Parathyroid adenoma (tissue), 2 donors: ENCODE results near the gene LRRC7.

Source experiments
- H2AFZ ChIP-seq: fragments of 300-600 bp; sonication (generic); one replicate; pipeline ENCODE4 v1.7.0; 2017; ENCODE audit warnings: antibody characterized with exemption, mild to moderate bottlenecking
- H3K27ac ChIP-seq: fragments of 300-600 bp; sonication (generic); one replicate; pipeline ENCODE4 v1.7.0; 2017
- H3K27me3 ChIP-seq: fragments of 300-600 bp; sonication (generic); one replicate; pipeline ENCODE4 v1.7.0; 2017; ENCODE audit warnings: low read length; ENCODE audit not compliant: control insufficient read depth, insufficient read depth
- H3K36me3 ChIP-seq: fragments of 300-600 bp; sonication (generic); one replicate; pipeline ENCODE4 v1.7.0; 2017; ENCODE audit warnings: low read length; ENCODE audit not compliant: control insufficient read depth, insufficient read depth
- H3K4me1 ChIP-seq: fragments of 300-600 bp; sonication (generic); one replicate; pipeline ENCODE4 v1.7.0; 2017; ENCODE audit warnings: control low read depth
- H3K4me2 ChIP-seq: fragments of 300-600 bp; sonication (generic); one replicate; pipeline ENCODE4 v1.7.0; 2017; ENCODE audit warnings: low read length
- H3K4me3 ChIP-seq: fragments of 300-600 bp; sonication (generic); one replicate; pipeline ENCODE4 v1.7.0; 2017; ENCODE audit warnings: low read depth, low read length
- H3K79me2 ChIP-seq: fragments of 300-600 bp; sonication (generic); one replicate; pipeline ENCODE4 v1.7.0; 2017; ENCODE audit warnings: control low read depth
- H3K9ac ChIP-seq: fragments of 300-600 bp; sonication (generic); one replicate; pipeline ENCODE4 v1.7.0; 2017; ENCODE audit warnings: mild to moderate bottlenecking
- H3K9me3 ChIP-seq: fragments of 300-600 bp; sonication (generic); one replicate; pipeline ENCODE4 v1.7.0; 2017; ENCODE audit warnings: low read length; ENCODE audit not compliant: control insufficient read depth
- TF ChIP-seq, protein P1 (sequence below): fragments of 300-600 bp; sonication (generic); IDR thresholded peaks from one replicate; pipeline ENCODE4 v1.7.0; 2017; ENCODE audit warnings: antibody characterized with exemption, mild to moderate bottlenecking
- donor health status: primary hyperparathyroidism.

Gene LRRC7

DNA sequence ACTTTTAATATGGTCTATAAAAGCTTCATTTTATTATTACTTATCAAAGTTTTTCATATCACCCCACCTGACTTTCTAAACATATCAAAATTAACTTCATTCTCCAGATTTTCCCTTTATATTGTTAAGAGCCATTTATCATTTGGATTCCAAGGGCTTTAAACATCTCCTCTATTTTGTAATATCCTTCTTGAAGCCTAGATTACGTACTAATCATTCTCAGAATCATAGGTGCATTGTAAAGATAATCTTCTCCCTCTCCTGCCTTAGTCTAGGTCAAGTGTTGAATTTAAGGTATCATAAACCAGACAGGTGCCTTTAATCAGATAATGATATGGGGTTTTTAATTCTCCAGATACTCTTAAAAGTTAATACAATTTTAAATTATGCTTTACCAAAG, 509.3 kb downstream of the LRRC7 start:
- no peaks in the 10 kb centered on the region for H3K79me2 ChIP-seq
- H3K4me1 ChIP-seq = no peaks in the 10 kb centered on the region
- no peak overlapping the region for H2AFZ ChIP-seq
- H3K36me3 ChIP-seq = no peaks in the 10 kb centered on the region
- TF ChIP-seq, protein P1, sequence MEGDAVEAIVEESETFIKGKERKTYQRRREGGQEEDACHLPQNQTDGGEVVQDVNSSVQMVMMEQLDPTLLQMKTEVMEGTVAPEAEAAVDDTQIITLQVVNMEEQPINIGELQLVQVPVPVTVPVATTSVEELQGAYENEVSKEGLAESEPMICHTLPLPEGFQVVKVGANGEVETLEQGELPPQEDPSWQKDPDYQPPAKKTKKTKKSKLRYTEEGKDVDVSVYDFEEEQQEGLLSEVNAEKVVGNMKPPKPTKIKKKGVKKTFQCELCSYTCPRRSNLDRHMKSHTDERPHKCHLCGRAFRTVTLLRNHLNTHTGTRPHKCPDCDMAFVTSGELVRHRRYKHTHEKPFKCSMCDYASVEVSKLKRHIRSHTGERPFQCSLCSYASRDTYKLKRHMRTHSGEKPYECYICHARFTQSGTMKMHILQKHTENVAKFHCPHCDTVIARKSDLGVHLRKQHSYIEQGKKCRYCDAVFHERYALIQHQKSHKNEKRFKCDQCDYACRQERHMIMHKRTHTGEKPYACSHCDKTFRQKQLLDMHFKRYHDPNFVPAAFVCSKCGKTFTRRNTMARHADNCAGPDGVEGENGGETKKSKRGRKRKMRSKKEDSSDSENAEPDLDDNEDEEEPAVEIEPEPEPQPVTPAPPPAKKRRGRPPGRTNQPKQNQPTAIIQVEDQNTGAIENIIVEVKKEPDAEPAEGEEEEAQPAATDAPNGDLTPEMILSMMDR = no peak
- H3K27me3 ChIP-seq = no peaks in the 10 kb centered on the region
- H3K27ac ChIP-seq = no peak overlapping the region
- no peaks in the 10 kb centered on the region for H3K9me3 ChIP-seq
- no peak overlapping the region for H3K9ac ChIP-seq
- no peak overlapping the region for H3K4me2 ChIP-seq
- no peak overlapping the region for H3K4me3 ChIP-seq

DNA sequence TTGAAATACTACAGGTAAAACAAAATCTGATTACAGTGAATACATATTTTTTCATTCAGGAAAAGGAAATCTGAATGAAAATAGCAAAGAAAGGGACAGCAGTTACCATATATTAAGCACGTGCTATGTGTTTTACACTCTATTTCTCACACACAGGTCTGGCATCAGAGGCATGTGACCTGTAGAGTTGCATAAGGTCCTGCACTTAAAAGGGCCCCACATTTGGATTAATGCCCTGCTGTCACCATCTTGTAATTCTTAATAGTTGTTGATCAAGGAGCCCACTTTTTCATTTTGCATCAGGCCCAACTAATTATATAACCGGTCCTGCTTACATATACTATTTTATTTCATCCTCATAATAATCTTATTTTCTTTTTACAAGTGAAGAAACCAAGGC, 511.8 kb downstream of the LRRC7 start:
- Histone ChIP-seq H3K9me3 (no peaks in the 10 kb centered on the region), H3K4me2 (no peak overlapping the region), H3K27me3 (no peaks in the 10 kb centered on the region), H2AFZ (no peak overlapping the region), H3K9ac (no peak overlapping the region), H3K4me3 (no peak overlapping the region), H3K79me2 (no peaks in the 10 kb centered on the region), H3K27ac (no peak overlapping the region), H3K4me1 (no peaks in the 10 kb centered on the region), H3K36me3 (no peaks in the 10 kb centered on the region)
- TF ChIP-seq, protein P1 = no peak

DNA sequence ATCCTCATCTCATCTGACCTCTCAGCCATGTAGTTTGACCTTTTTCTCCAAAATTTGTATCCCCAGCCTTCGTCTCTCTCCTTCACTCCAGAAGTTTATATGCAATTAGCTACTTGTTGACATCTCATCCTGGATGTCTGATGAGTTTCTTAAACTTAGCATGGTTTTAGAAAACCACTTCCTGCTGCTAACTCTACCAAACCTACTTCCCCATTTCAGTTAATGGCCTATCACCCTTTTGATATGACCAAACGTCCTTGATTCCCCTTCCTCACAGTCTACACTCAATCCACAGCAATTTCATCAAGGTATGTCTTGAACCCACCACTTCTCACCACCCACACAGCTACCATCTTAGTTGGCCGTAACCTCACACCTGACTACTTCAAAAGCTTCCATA, 515.8 kb downstream of the LRRC7 start:
- H3K79me2 ChIP-seq = no peaks in the 10 kb centered on the region
- TF ChIP-seq, protein P1 = no peak
- H3K9ac ChIP-seq = no peak overlapping the region
- H3K4me1 ChIP-seq = no peaks in the 10 kb centered on the region
- H3K4me2 ChIP-seq = no peak overlapping the region
- no peak overlapping the region for H2AFZ ChIP-seq
- H3K4me3 ChIP-seq = no peak overlapping the region
- no peak overlapping the region for H3K27ac ChIP-seq
- no peaks in the 10 kb centered on the region for H3K27me3 ChIP-seq
- H3K36me3 ChIP-seq = no peaks in the 10 kb centered on the region
- H3K9me3 ChIP-seq = no peaks in the 10 kb centered on the region

DNA sequence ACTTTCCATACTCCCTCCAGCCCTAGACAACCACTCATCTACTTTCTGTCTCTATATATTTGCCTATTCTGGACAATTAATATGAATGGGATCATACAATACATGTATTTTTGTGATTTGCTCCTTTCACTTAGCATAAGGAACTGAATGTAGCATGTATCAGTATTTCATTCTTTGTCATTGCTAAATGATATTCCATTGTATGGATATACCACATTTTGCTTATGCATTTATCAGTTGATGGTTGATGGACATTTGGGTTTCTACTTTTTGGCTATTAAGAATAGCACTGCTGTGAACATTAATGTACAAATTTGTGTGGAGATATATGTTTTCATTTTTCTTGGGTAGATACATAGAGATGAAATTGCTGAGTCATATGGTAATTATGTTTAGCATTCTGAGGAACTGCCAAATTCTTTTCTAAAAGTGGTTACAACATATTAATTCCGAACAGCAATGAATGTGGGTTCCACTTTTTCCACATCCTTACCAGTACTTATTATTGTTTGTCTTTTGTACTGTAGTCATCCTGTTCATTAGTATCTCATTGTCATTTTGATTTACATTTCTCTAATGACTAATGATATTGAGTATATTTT, 516.7 kb downstream of the LRRC7 start:
- Histone ChIP-seq H3K27me3 (no peaks in the 10 kb centered on the region), H3K9me3 (no peaks in the 10 kb centered on the region), H3K4me1 (no peaks in the 10 kb centered on the region), H3K27ac (no peak overlapping the region), H3K9ac (no peak overlapping the region), H3K79me2 (no peaks in the 10 kb centered on the region), H3K4me2 (no peak overlapping the region), H2AFZ (no peak overlapping the region), H3K36me3 (no peaks in the 10 kb centered on the region), H3K4me3 (no peak overlapping the region)
- TF ChIP-seq, protein P1 = no peak

DNA sequence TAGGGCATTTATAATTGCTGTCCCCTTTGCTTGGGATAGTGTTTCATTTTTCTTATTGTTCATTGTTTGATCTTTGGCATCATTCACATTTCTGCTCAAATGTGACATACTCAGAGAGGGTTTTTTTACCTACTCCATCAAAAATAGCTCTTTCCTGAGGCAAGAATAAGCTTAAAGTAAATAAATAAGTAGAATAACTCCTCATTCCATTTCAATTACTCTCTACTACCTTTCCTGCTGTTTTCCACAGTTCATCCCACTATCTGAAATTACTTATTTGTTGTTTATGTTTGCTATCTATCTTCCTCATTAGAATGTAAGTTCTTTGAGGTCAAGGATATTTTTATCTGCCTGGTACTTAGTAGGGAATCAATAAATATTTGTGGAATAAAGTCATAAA, 517.8 kb downstream of the LRRC7 start:
- TF ChIP-seq, protein P1 = no peak
- Histone ChIP-seq H3K9ac (no peak overlapping the region), H2AFZ (no peak overlapping the region), H3K79me2 (no peaks in the 10 kb centered on the region), H3K4me2 (no peak overlapping the region), H3K9me3 (no peaks in the 10 kb centered on the region), H3K4me1 (no peaks in the 10 kb centered on the region), H3K36me3 (no peaks in the 10 kb centered on the region), H3K27me3 (no peaks in the 10 kb centered on the region), H3K4me3 (no peak overlapping the region), H3K27ac (no peak overlapping the region)
